Liver (tissue), 9 donors: ENCODE measurements around the gene ARHGEF25. TPM values are rescaled to one million over a fixed set of nuclear protein-coding genes. Genes with fewer than 3 reads are reported as not detected.

ENCODE experiments used
- DNase-seq: peaks from one replicate; pipeline ENCODE4 v3.0.0-alpha.2; 2017; ENCODE audit warnings: low spot score
- H3K27ac ChIP-seq, 2 donors: one replicate each; pipeline ENCODE4 v1.7.0; 2013; ENCODE audit warnings: inconsistent platforms in 2 of 2, low read length in 2 of 2, control low read depth in 1 of 2, low read depth in 1 of 2, mild to moderate bottlenecking in 1 of 2
- H3K27me3 ChIP-seq, 4 donors: one replicate each; pipeline versions ENCODE4 v1.6.1 to v1.7.0; 2013; ENCODE audit warnings: low read length in 3 of 4, inconsistent platforms in 1 of 4, mild to moderate bottlenecking in 1 of 4, moderate library complexity in 1 of 4; ENCODE audit not compliant: control insufficient read depth in 4 of 4, insufficient read depth in 4 of 4
- H3K36me3 ChIP-seq, 4 donors: one replicate each; pipeline versions ENCODE4 v1.6.1 to v1.7.0; 2013; ENCODE audit warnings: low read length in 3 of 4, mild to moderate bottlenecking in 3 of 4, low read depth in 1 of 4, moderate library complexity in 1 of 4; ENCODE audit not compliant: control insufficient read depth in 4 of 4, insufficient read depth in 3 of 4
- H3K4me1 ChIP-seq, 4 donors: one replicate each; pipeline versions ENCODE4 v1.6.1 to v1.7.0; 2013; ENCODE audit warnings: low read length in 3 of 4, mild to moderate bottlenecking in 3 of 4, moderate library complexity in 1 of 4; ENCODE audit not compliant: control insufficient read depth in 4 of 4, insufficient read depth in 4 of 4
- H3K4me3 ChIP-seq, 3 donors: one replicate each; pipeline versions ENCODE4 v1.6.1 to v1.7.0; 2013; ENCODE audit warnings: low read length in 3 of 3, control low read depth in 1 of 3, low read depth in 1 of 3, mild to moderate bottlenecking in 1 of 3
- H3K9ac ChIP-seq, 2 donors: one replicate each; pipeline ENCODE4 v1.7.0; 2013; ENCODE audit warnings: low read length in 2 of 2, mild to moderate bottlenecking in 2 of 2, moderate library complexity in 2 of 2, control low read depth in 1 of 2, low read depth in 1 of 2
- H3K9me3 ChIP-seq, 4 donors: one replicate each; pipeline versions ENCODE4 v1.6.1 to v1.7.0; 2013; ENCODE audit warnings: low read length in 3 of 4; ENCODE audit not compliant: control insufficient read depth in 4 of 4
- FOXA1 ChIP-seq: IDR thresholded peaks from 2 replicates; pipeline ENCODE4 v1.6.1; 2016; ENCODE audit warnings: antibody characterized with exemption
- FOXA2 ChIP-seq: IDR thresholded peaks from 2 replicates; pipeline ENCODE4 v1.6.1; 2016; ENCODE audit warnings: antibody characterized with exemption
- GABPA ChIP-seq, 2 donors: IDR thresholded peaks in 1 of 2; conservative IDR thresholded peaks in 1 of 2; 2 replicates each; pipeline ENCODE4 v1.6.1; 2016; ENCODE audit warnings: antibody characterized with exemption in 2 of 2, mild to moderate bottlenecking in 1 of 2, moderate library complexity in 1 of 2
- RAD21 ChIP-seq, 2 donors: IDR thresholded peaks; 2 replicates each; pipeline ENCODE4 v1.6.1; 2016; ENCODE audit warnings: antibody characterized with exemption in 2 of 2, mild to moderate bottlenecking in 2 of 2
- SP1 ChIP-seq: IDR thresholded peaks from 2 replicates; pipeline ENCODE4 v1.6.1; 2018; ENCODE audit warnings: antibody characterized with exemption, mild to moderate bottlenecking
- TAF1 ChIP-seq: conservative IDR thresholded peaks from 2 replicates; pipeline ENCODE4 v1.6.1; 2016; ENCODE audit warnings: antibody characterized with exemption, mild to moderate bottlenecking
- YY1 ChIP-seq: IDR thresholded peaks from 2 replicates; pipeline ENCODE4 v1.6.1; 2016; ENCODE audit warnings: antibody characterized with exemption, mild to moderate bottlenecking
- WGBS: extraction: QIAGEN DNeasy Blood & Tissue Kit; methylation state at CpG from one replicate; pipeline ENCODE4 v1.1.7; 2013; 5-methylcytosine and 5-hydroxymethylcytosine counted together
- polyA plus RNA-seq, 2 donors: library from polyadenylated mRNA; stranded (reverse) in 1 of 2; unstranded in 1 of 2; fragments of 200-250 nt in 1 of 2; fragments of >200 nt in 1 of 2; fragmentation: Nextera tagmentation in 1 of 2; extraction: Ambion mirVana in 1 of 2; gene quantifications; one replicate each; pipeline versions ENCODE4 v1.2.1 to v1.2.3, GENCODE V29; 2013 to 2015
- total RNA-seq, 2 donors: library from RNA; depleted of rRNA; stranded (reverse); fragments of >200 nt; gene quantifications; one replicate each; pipeline ENCODE4 v1.2.3, GENCODE V29; 2014
- TF ChIP-seq, protein P1 (sequence below): IDR thresholded peaks from 2 replicates; pipeline ENCODE4 v1.6.1; 2016; ENCODE audit warnings: antibody characterized with exemption
- TF ChIP-seq, protein P2 (sequence below): IDR thresholded peaks from 2 replicates; pipeline ENCODE4 v1.6.1; 2016; ENCODE audit warnings: antibody characterized with exemption, mild to moderate bottlenecking
- TF ChIP-seq, protein P3 (sequence below): IDR thresholded peaks from 2 replicates; pipeline ENCODE4 v1.6.1; 2016; ENCODE audit warnings: antibody characterized with exemption
- donor health status: healthy.
- donor health status: healthy.
- donor health status: healthy.
- donor health status: healthy.
- donor health status: healthy.

ARHGEF25 gene
- total and polyA plus RNA-seq, 4 donors = 0.57 to 2.3 (median 1.9) TPM

DNA sequence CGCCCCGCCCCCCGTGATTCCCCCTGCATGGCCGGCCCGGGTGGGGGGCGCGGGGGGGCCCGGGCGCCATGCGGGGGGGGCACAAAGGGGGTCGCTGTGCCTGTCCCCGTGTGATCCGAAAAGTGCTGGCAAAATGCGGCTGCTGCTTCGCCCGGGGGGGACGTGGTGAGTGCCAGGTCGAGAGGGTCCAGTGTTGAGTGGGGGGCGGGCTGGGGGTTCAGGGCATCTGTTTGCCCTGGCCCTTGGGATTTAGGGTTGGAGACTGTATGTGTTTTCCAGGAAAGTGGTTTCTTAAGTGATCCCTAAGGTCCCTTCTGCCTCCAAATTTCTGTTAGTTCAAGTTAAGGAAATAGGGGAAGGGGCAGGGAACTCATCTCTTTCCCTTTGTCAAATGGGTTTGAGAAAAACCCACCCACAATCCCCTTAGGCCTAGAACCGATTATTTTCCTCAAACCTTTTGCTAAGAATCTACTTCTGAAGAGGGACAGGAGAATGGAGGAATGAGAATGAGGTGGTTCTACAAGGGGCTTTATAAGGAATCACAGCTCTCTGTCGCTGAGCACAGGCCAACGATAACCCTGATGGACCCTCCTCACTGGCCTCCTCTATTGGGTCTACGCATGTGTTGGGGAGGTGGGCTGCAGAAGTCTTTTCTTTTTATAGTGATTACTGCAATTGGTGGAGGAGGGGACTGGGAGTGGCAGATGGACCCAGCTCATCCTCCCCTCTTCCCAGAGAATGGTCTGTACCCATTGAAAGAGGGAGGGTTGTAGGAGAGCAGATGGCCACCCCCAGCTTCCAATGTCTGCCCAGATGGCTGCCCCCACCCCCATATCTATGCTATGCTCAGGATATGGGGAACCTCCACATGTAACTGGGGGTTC is 834 bp downstream of the ARHGEF25 start:
- no peak for DNase-seq
- Histone ChIP-seq H3K9ac (no peak overlapping the region), H3K36me3 (no peaks in the 10 kb centered on the region), H3K4me1 (peaks cover 0 to 12% (median 11%) of the 10 kb centered on the region in 4 donors), H3K9me3 (no peaks in the 10 kb centered on the region), H3K27me3 (peaks cover 0 to 7% (median 3%) of the 10 kb centered on the region in 4 donors), H3K27ac (no peak overlapping the region), H3K4me3 (peak overlapping the region in 1 of 3 donors; percentile 50)
- 13% methylated on average over 23 of the region's 23 CpGs for WGBS
- no peak for TF ChIP-seq TAF1

DNA sequence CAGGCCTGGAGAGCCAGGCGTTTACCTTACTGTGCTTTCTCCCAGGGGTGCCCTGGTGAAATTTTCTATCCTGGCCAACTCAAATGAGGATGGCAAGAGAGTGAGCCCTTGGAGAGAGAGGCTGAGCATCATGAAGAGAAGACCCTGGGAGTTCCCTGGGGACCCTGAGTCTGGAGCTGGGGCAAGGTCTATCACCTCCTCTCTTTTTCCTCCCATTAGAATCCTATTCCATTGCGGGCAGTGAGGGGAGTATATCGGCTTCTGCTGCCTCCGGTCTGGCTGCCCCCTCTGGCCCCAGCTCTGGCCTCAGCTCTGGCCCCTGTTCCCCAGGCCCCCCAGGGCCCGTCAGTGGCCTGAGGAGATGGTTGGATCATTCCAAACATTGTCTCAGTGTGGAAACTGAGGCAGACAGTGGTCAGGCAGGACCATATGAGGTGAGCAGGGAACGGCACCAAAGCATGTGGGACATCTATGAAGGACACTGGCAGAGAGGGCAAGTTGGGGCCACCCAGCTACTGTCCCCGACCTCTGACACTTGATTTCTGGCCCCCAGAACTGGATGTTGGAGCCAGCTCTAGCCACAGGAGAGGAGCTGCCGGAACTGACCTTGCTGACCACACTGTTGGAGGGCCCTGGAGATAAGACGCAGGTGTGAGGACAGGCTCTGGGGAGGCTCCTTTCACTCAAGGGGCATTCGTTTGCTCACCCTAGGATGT is 1.6 kb downstream of the ARHGEF25 start:
- peaks cover 0 to 12% (median 11%) of the 10 kb centered on the region in 4 donors for H3K4me1 ChIP-seq
- DNase-seq = no peak
- no peak overlapping the region for H3K9ac ChIP-seq
- no peak overlapping the region for H3K4me3 ChIP-seq
- peaks cover 0 to 8% (median 4%) of the 10 kb centered on the region in 4 donors for H3K27me3 ChIP-seq
- H3K27ac ChIP-seq = no peak overlapping the region
- WGBS = 78% methylated on average over 10 of the region's 10 CpGs
- no peaks in the 10 kb centered on the region for H3K9me3 ChIP-seq
- no peaks in the 10 kb centered on the region for H3K36me3 ChIP-seq
- no peak for TF ChIP-seq SP1
- no peak for TF ChIP-seq YY1
- TF ChIP-seq FOXA1 = no peak
- TF ChIP-seq TAF1 = no peak
- TF ChIP-seq, protein P1, sequence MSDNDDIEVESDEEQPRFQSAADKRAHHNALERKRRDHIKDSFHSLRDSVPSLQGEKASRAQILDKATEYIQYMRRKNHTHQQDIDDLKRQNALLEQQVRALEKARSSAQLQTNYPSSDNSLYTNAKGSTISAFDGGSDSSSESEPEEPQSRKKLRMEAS = no peak
- TF ChIP-seq, protein P2, sequence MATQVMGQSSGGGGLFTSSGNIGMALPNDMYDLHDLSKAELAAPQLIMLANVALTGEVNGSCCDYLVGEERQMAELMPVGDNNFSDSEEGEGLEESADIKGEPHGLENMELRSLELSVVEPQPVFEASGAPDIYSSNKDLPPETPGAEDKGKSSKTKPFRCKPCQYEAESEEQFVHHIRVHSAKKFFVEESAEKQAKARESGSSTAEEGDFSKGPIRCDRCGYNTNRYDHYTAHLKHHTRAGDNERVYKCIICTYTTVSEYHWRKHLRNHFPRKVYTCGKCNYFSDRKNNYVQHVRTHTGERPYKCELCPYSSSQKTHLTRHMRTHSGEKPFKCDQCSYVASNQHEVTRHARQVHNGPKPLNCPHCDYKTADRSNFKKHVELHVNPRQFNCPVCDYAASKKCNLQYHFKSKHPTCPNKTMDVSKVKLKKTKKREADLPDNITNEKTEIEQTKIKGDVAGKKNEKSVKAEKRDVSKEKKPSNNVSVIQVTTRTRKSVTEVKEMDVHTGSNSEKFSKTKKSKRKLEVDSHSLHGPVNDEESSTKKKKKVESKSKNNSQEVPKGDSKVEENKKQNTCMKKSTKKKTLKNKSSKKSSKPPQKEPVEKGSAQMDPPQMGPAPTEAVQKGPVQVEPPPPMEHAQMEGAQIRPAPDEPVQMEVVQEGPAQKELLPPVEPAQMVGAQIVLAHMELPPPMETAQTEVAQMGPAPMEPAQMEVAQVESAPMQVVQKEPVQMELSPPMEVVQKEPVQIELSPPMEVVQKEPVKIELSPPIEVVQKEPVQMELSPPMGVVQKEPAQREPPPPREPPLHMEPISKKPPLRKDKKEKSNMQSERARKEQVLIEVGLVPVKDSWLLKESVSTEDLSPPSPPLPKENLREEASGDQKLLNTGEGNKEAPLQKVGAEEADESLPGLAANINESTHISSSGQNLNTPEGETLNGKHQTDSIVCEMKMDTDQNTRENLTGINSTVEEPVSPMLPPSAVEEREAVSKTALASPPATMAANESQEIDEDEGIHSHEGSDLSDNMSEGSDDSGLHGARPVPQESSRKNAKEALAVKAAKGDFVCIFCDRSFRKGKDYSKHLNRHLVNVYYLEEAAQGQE = no peak

DNA sequence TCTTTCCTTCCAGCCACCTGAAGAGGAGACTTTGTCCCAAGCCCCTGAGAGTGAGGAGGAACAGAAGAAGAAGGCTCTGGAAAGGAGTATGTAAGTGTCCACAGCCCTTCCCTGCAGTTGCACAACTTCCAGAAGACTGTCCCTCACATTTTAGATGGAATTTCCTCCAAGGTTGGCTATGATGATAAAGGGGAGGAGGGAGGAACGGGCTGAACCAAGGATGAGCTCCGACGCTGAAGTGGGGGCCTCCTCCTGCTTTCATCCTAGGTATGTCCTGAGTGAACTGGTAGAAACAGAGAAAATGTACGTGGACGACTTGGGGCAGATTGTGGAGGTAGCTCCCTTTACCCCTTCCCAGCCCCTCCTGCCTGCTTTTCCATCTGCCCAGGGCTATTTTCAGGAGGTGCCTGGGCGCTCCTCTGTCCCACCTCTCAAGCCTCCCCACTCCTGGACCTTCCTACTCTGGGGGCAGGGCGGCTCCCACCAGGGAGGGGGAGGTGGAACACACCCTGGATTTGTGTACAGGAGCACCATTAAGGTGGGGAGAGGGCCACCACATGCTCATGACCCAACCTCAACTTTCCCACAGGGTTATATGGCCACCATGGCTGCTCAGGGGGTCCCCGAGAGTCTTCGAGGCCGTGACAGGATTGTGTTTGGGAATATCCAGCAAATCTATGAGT is 2.3 kb downstream of the ARHGEF25 start:
- H3K27ac ChIP-seq = no peak overlapping the region
- no peak overlapping the region for H3K4me3 ChIP-seq
- 79% methylated on average over 10 of the region's 10 CpGs for WGBS
- H3K9ac ChIP-seq = no peak overlapping the region
- TF ChIP-seq YY1 (no peak), GABPA (IDR thresholded peaks at IDR 0.05 in 1 of 2, conservative IDR thresholded peaks at IDR 0.05 in 1 of 2) (no peak), RAD21 (IDR thresholded peaks at IDR 0.05) (no peak), FOXA1 (no peak), FOXA2 (no peak)
- TF ChIP-seq, protein P2 = no peak
- TF ChIP-seq, protein P3, sequence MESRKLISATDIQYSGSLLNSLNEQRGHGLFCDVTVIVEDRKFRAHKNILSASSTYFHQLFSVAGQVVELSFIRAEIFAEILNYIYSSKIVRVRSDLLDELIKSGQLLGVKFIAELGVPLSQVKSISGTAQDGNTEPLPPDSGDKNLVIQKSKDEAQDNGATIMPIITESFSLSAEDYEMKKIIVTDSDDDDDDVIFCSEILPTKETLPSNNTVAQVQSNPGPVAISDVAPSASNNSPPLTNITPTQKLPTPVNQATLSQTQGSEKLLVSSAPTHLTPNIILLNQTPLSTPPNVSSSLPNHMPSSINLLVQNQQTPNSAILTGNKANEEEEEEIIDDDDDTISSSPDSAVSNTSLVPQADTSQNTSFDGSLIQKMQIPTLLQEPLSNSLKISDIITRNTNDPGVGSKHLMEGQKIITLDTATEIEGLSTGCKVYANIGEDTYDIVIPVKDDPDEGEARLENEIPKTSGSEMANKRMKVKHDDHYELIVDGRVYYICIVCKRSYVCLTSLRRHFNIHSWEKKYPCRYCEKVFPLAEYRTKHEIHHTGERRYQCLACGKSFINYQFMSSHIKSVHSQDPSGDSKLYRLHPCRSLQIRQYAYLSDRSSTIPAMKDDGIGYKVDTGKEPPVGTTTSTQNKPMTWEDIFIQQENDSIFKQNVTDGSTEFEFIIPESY = no peak
- DNase-seq = no peak
- no peaks in the 10 kb centered on the region for H3K9me3 ChIP-seq
- H3K27me3 ChIP-seq = peaks cover 0 to 8% (median 4%) of the 10 kb centered on the region in 4 donors
- H3K4me1 ChIP-seq = peaks cover 0 to 12% (median 11%) of the 10 kb centered on the region in 4 donors
- no peaks in the 10 kb centered on the region for H3K36me3 ChIP-seq
